ENCODE results near the gene RAD9A.

RAD9A gene

GRCh38 chr11:67384851-67385366, 6.9 kb upstream of the RAD9A start:
- H3K36me3 Mint-ChIP-seq (ENCODE audit: low read depth): no peaks in the 10 kb centered on the region
- H3K9me3 Mint-ChIP-seq: no peaks in the 10 kb centered on the region
- TF ChIP-seq CTCF (IDR thresholded peaks at IDR 0.05): no peak
- peaks cover 29% of the 10 kb centered on the region for H3K27me3 Mint-ChIP-seq (ENCODE audit: low read depth, poor library complexity)
- H3K4me1 Mint-ChIP-seq: peaks cover 33% of the 10 kb centered on the region
- DNase-seq: no peak
- no peak overlapping the region for H3K4me3 Mint-ChIP-seq
- H3K27ac Mint-ChIP-seq: no peak overlapping the region

- H3K27ac Mint-ChIP-seq: no peak overlapping the region
- H3K36me3 Mint-ChIP-seq (ENCODE audit: low read depth): no peaks in the 10 kb centered on the region
- DNase-seq: no peak
- H3K9me3 Mint-ChIP-seq: no peaks in the 10 kb centered on the region
- TF ChIP-seq CTCF (IDR thresholded peaks at IDR 0.05): no peak
- no peak overlapping the region for H3K4me3 Mint-ChIP-seq
- peaks cover 39% of the 10 kb centered on the region for H3K4me1 Mint-ChIP-seq
- peaks cover 23% of the 10 kb centered on the region for H3K27me3 Mint-ChIP-seq (ENCODE audit: low read depth, poor library complexity)
These were observed 4.7 kb upstream of the RAD9A start for GRCh38 chr11:67387069-67387468.

- Mint-ChIP-seq H3K27me3 (ENCODE audit: low read depth, poor library complexity) (peaks cover 23% of the 10 kb centered on the region), H3K27ac (no peak overlapping the region)
- TF ChIP-seq CTCF (IDR thresholded peaks at IDR 0.05): no peak
These were observed 4.3 kb upstream of the RAD9A start for GRCh38 chr11:67387518-67387917.

GRCh38 chr11:67389477-67389876, 2.3 kb upstream of the RAD9A start:
- H3K36me3 Mint-ChIP-seq (ENCODE audit: low read depth): peaks cover 5% of the 10 kb centered on the region
- peak; percentile 74 for DNase-seq
- H3K9me3 Mint-ChIP-seq: no peaks in the 10 kb centered on the region
- H3K4me1 Mint-ChIP-seq: peaks cover 47% of the 10 kb centered on the region
- peak overlapping the region; percentile 79 for H3K27ac Mint-ChIP-seq
- peak; percentile 60 for TF ChIP-seq CTCF (IDR thresholded peaks at IDR 0.05)
- H3K4me3 Mint-ChIP-seq: peak overlapping the region; percentile 77
- H3K27me3 Mint-ChIP-seq (ENCODE audit: low read depth, poor library complexity): peaks cover 21% of the 10 kb centered on the region

More at GRCh38 chr11:67387518-67387917, 4.3 kb upstream of the RAD9A start:
- Mint-ChIP-seq H3K9me3 (no peaks in the 10 kb centered on the region), H3K4me3 (no peak overlapping the region), H3K36me3 (ENCODE audit: low read depth) (no peaks in the 10 kb centered on the region), H3K4me1 (peaks cover 39% of the 10 kb centered on the region)
- no peak for DNase-seq

- Mint-ChIP-seq H3K4me1 (peaks cover 47% of the 10 kb centered on the region), H3K36me3 (ENCODE audit: low read depth) (peaks cover 5% of the 10 kb centered on the region), H3K27me3 (ENCODE audit: low read depth, poor library complexity) (peaks cover 6% of the 10 kb centered on the region), H3K4me3 (peak overlapping the region; percentile 86), H3K9me3 (no peaks in the 10 kb centered on the region), H3K27ac (peak overlapping the region; percentile 96)
- no peak for DNase-seq
- no peak for TF ChIP-seq CTCF (IDR thresholded peaks at IDR 0.05)
These were observed 861 bp upstream of the RAD9A start for GRCh38 chr11:67390947-67391303.

- H3K36me3 Mint-ChIP-seq (ENCODE audit: low read depth): peaks cover 13% of the 10 kb centered on the region
- TF ChIP-seq CTCF (IDR thresholded peaks at IDR 0.05): no peak
- H3K9me3 Mint-ChIP-seq: no peaks in the 10 kb centered on the region
- peak overlapping the region; percentile 86 for H3K4me3 Mint-ChIP-seq
- H3K27ac Mint-ChIP-seq: no peak overlapping the region
- peak; percentile 30 for DNase-seq
- peaks cover 4% of the 10 kb centered on the region for H3K27me3 Mint-ChIP-seq (ENCODE audit: low read depth, poor library complexity)
- H3K4me1 Mint-ChIP-seq: peaks cover 54% of the 10 kb centered on the region
These were observed 463 bp downstream of the RAD9A start for GRCh38 chr11:67392183-67392715.

Measured in nephron progenitor cell (in vitro differentiated cells).